CD14-positive monocyte (primary cell): ENCODE measurements around the gene EPHA6. TPM values are rescaled to one million over a fixed set of nuclear protein-coding genes. Genes with fewer than 3 reads are reported as not detected.

ENCODE experiments used
- DNase-seq, 3 donors: peaks; one replicate each; pipeline ENCODE4 v3.0.0-alpha.2; 2011 to 2022
- H2AFZ ChIP-seq: 2 replicates; pipeline ENCODE4 v1.6.0; 2012; ENCODE audit warnings: mild to moderate bottlenecking, low read depth, low read length, inconsistent platforms; ENCODE audit not compliant: insufficient read depth, poor library complexity, severe bottlenecking
- H3K27ac ChIP-seq, 2 donors: 1 replicate in 1 of 2; 2 replicates in 1 of 2; pipeline ENCODE4 v1.5.1; 2012 to 2013; ENCODE audit warnings: low read length in 2 of 2, control low read depth in 1 of 2, inconsistent platforms in 1 of 2, low read depth in 1 of 2, mild to moderate bottlenecking in 1 of 2
- H3K27me3 ChIP-seq, 2 donors: one replicate each; pipeline versions ENCODE4 v1.6.0 to v1.6.1; 2011 to 2013; ENCODE audit warnings: low read length in 2 of 2; ENCODE audit not compliant: control insufficient read depth in 2 of 2, insufficient read depth in 2 of 2
- H3K36me3 ChIP-seq, 2 donors: replicated peaks in 1 of 2; 1 replicate in 1 of 2; 2 replicates in 1 of 2; pipeline versions ENCODE4 v1.5.1 to v1.6.1; 2012 to 2013; ENCODE audit warnings: low read length in 2 of 2, control low read depth in 1 of 2, inconsistent platforms in 1 of 2, mild to moderate bottlenecking in 1 of 2; ENCODE audit not compliant: insufficient read depth in 2 of 2, control insufficient read depth in 1 of 2
- H3K4me1 ChIP-seq, 2 donors: 1 replicate in 1 of 2; 2 replicates in 1 of 2; pipeline versions ENCODE4 v1.5.1 to v1.6.1; 2012 to 2013; ENCODE audit warnings: low read length in 2 of 2, control low read depth in 1 of 2, inconsistent platforms in 1 of 2, mild to moderate bottlenecking in 1 of 2, moderate library complexity in 1 of 2; ENCODE audit not compliant: insufficient read depth in 2 of 2, control insufficient read depth in 1 of 2
- H3K4me2 ChIP-seq: replicated peaks from 2 replicates; pipeline ENCODE3; 2012; ENCODE audit warnings: low read length, moderate library complexity, mild to moderate bottlenecking; ENCODE audit not compliant: poor library complexity, severe bottlenecking; ENCODE audit errors: extremely low read depth
- H3K4me3 ChIP-seq, 3 experiments: fragments of 200-600 bp in 1 of 3; sonication (generic) in 1 of 3; replicated peaks in 1 of 3; 1 replicate in 2 of 3; 2 replicates in 1 of 3; pipeline ENCODE4 v1.5.1; 2011 to 2013; ENCODE audit warnings: low read length in 3 of 3, mild to moderate bottlenecking in 3 of 3, control low read depth in 2 of 3, low read depth in 2 of 3, inconsistent platforms in 1 of 3, moderate library complexity in 1 of 3
- H3K79me2 ChIP-seq: 2 replicates; pipeline ENCODE4 v1.6.0; 2012; ENCODE audit warnings: mild to moderate bottlenecking, control low read depth, inconsistent platforms, low read length, moderate library complexity; ENCODE audit not compliant: insufficient read depth
- H3K9ac ChIP-seq: 2 replicates; pipeline ENCODE4 v1.6.0; 2017; ENCODE audit warnings: low read length, mild to moderate bottlenecking; ENCODE audit not compliant: insufficient read depth, poor library complexity, severe bottlenecking
- H3K9me3 ChIP-seq, 2 donors: replicated peaks in 1 of 2; 1 replicate in 1 of 2; 2 replicates in 1 of 2; pipeline versions ENCODE4 v1.5.1 to v1.6.1; 2012 to 2013; ENCODE audit warnings: low read length in 2 of 2, control low read depth in 1 of 2; ENCODE audit not compliant: control insufficient read depth in 1 of 2, insufficient read depth in 1 of 2
- H4K20me1 ChIP-seq: 2 replicates; pipeline ENCODE4 v1.6.0; 2012; ENCODE audit warnings: mild to moderate bottlenecking, low read length, control low read depth, moderate library complexity; ENCODE audit not compliant: insufficient read depth
- H3K27ac Mint-ChIP-seq, 7 donors: one replicate each; pipeline ENCODE4 v1.8.0; 2020; ENCODE audit warnings: mild to moderate bottlenecking in 7 of 7, mixed read lengths in 7 of 7, moderate library complexity in 6 of 7, inconsistent platforms in 2 of 7
- H3K27me3 Mint-ChIP-seq, 3 donors: one replicate each; pipeline ENCODE4 v1.8.0; 2021 to 2022; ENCODE audit warnings: low read depth in 3 of 3, mild to moderate bottlenecking in 3 of 3, mixed read lengths in 3 of 3, moderate library complexity in 3 of 3, inconsistent platforms in 1 of 3
- H3K36me3 Mint-ChIP-seq, 2 donors: one replicate each; pipeline ENCODE4 v1.8.0; 2020; ENCODE audit warnings: mixed read lengths in 2 of 2, inconsistent platforms in 1 of 2, mild to moderate bottlenecking in 1 of 2
- H3K4me1 Mint-ChIP-seq: one replicate; pipeline ENCODE4 v1.8.0; 2020; ENCODE audit warnings: mild to moderate bottlenecking, mixed read lengths
- H3K4me3 Mint-ChIP-seq, 2 donors: one replicate each; pipeline ENCODE4 v1.8.0; 2020; ENCODE audit warnings: mild to moderate bottlenecking in 2 of 2, mixed read lengths in 2 of 2, moderate library complexity in 1 of 2
- H3K9me3 Mint-ChIP-seq, 7 donors: one replicate each; pipeline ENCODE4 v1.8.0; 2020 to 2022; ENCODE audit warnings: mixed read lengths in 7 of 7, mild to moderate bottlenecking in 6 of 7, moderate library complexity in 6 of 7, inconsistent platforms in 2 of 7
- WGBS: methylation state at CpG from one replicate; pipeline ENCODE4 v1.1.5; 2013; ENCODE audit warnings: missing lambda C conversion rate; ENCODE audit not compliant: insufficient coverage; 5-methylcytosine and 5-hydroxymethylcytosine counted together
- intact Hi-C, 2 donors: fragments of 100-400 bp; cut with micrococcal nuclease; formaldehyde crosslinking; loops; one replicate each; pipeline versions ENCODE4 v1.15.0 to v1.15.1; 2023
- polyA plus RNA-seq, 3 donors: library from polyadenylated mRNA; depleted of rRNA in 1 of 3; unstranded in 2 of 3; stranded (reverse) in 1 of 3; fragments of 300-500 nt in 2 of 3; fragments of >200 nt in 1 of 3; fragmentation: Illumina TruSeq in 2 of 3; gene quantifications; 1 replicate in 2 of 3; 2 replicates in 1 of 3; pipeline ENCODE4 v1.2.3, GENCODE V29; 2012 to 2021
- TF ChIP-seq, protein P1 (sequence below): fragments of 200-600 bp; IDR thresholded peaks from one replicate; pipeline ENCODE4 v1.8.0; 2022; ENCODE audit warnings: antibody characterized with exemption, mild to moderate bottlenecking

The EPHA6 gene
- polyA plus RNA-seq, 3 donors, result not detected

DNA sequence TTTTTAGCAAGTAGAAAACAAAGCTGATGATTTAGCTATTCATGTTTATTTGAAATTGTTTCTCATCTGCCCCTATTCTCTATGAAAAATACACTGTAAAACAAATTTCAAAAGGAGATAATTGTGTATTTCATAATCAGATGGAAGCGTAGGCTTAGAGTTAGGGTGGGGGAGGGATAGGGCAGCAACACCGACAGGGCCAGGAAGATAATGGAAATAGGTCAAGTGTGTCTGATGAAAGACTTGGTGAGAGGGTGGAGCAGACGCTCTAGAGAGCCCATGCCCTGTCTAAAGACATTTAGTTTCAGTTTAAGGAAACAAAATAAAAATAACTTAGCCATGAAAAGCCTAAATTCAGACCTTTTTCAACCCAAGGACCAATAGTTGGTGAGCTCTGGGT is 898.5 kb downstream of the EPHA6 start:
- Histone ChIP-seq H3K9ac (no peak overlapping the region), H3K79me2 (no peaks in the 10 kb centered on the region), H3K27ac (no peak overlapping the region), H3K4me3 (no peak overlapping the region), H3K27me3 (no peaks in the 10 kb centered on the region), H3K9me3 (no peaks in the 10 kb centered on the region), H3K4me2 (no peak overlapping the region), H3K4me1 (no peaks in the 10 kb centered on the region), H2AFZ (no peak overlapping the region), H4K20me1 (no peaks in the 10 kb centered on the region), H3K36me3 (no peaks in the 10 kb centered on the region)
- intact Hi-C loops, result no loop called here
- no peaks in the 10 kb centered on the region for H3K27me3 Mint-ChIP-seq
- H3K4me1 Mint-ChIP-seq, result no peaks in the 10 kb centered on the region
- no peaks in the 10 kb centered on the region for H3K36me3 Mint-ChIP-seq
- peaks cover 0 to 2% (median 0%) of the 10 kb centered on the region in 7 donors for H3K9me3 Mint-ChIP-seq
- no peak for DNase-seq
- 82% methylated on average over 2 of the region's 3 CpGs for WGBS
- H3K4me3 Mint-ChIP-seq, result no peak overlapping the region
- TF ChIP-seq, protein P1, sequence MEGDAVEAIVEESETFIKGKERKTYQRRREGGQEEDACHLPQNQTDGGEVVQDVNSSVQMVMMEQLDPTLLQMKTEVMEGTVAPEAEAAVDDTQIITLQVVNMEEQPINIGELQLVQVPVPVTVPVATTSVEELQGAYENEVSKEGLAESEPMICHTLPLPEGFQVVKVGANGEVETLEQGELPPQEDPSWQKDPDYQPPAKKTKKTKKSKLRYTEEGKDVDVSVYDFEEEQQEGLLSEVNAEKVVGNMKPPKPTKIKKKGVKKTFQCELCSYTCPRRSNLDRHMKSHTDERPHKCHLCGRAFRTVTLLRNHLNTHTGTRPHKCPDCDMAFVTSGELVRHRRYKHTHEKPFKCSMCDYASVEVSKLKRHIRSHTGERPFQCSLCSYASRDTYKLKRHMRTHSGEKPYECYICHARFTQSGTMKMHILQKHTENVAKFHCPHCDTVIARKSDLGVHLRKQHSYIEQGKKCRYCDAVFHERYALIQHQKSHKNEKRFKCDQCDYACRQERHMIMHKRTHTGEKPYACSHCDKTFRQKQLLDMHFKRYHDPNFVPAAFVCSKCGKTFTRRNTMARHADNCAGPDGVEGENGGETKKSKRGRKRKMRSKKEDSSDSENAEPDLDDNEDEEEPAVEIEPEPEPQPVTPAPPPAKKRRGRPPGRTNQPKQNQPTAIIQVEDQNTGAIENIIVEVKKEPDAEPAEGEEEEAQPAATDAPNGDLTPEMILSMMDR, result no peak
- H3K27ac Mint-ChIP-seq, result no peak overlapping the region

DNA sequence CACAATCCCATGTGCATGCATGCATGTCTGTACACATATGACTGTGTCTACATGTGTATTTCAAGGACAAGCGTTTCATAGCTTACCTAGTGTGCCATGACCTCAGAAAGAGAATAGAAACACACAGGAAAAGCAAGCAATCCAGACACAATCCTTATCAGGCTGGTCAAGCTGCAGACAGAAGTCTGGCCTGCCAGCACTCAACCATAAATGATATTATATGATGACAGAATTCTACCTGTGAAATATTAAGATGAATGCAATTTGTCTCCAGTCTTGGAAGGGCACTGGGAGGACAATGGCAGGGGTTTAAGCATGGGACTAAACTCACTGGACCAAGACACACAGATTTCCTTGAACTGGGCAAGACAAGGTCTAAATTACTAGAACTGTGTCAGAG is 899.2 kb downstream of the EPHA6 start:
- no peak overlapping the region for H3K4me2 ChIP-seq
- no peak overlapping the region for H3K4me3 Mint-ChIP-seq
- no peak overlapping the region for H3K27ac ChIP-seq
- H3K4me1 Mint-ChIP-seq, result no peaks in the 10 kb centered on the region
- H3K9ac ChIP-seq, result no peak overlapping the region
- intact Hi-C loops, result no loop called here
- peaks cover 0 to 2% (median 0%) of the 10 kb centered on the region in 3 donors for H3K27me3 Mint-ChIP-seq
- no peak overlapping the region for H3K4me3 ChIP-seq
- H3K4me1 ChIP-seq, result no peaks in the 10 kb centered on the region
- no peaks in the 10 kb centered on the region for H3K79me2 ChIP-seq
- H3K9me3 Mint-ChIP-seq, result peaks cover 0 to 2% (median 0%) of the 10 kb centered on the region in 7 donors
- TF ChIP-seq, protein P1, result no peak
- no peaks in the 10 kb centered on the region for H3K9me3 ChIP-seq
- no peak overlapping the region for H2AFZ ChIP-seq
- no peaks in the 10 kb centered on the region for H4K20me1 ChIP-seq
- H3K27me3 ChIP-seq, result no peaks in the 10 kb centered on the region
- H3K36me3 ChIP-seq, result no peaks in the 10 kb centered on the region
- no CpG with 5 or more reads among the region's 1 CpG for WGBS
- DNase-seq, result no peak
- no peak overlapping the region for H3K27ac Mint-ChIP-seq
- H3K36me3 Mint-ChIP-seq, result no peaks in the 10 kb centered on the region
